Coronary artery (tissue), 2 donors: ENCODE data around the gene GNAS-AS1.

Experiments
- DNase-seq: peaks from one replicate; pipeline ENCODE4 v3.0.0-alpha.2; 2017; ENCODE audit warnings: low spot score
- H3K27ac ChIP-seq, 2 donors: fragments of 200-600 bp; sonication (generic); one replicate each; pipeline ENCODE4 v1.5.1; 2016 to 2019
- H3K4me3 ChIP-seq: fragments of 200-600 bp; sonication (generic); 2 replicates; pipeline ENCODE4 v1.5.1; 2016; ENCODE audit warnings: mild to moderate bottlenecking, moderate library complexity
- CTCF ChIP-seq: fragments of 200-600 bp; sonication (generic); IDR thresholded peaks from one replicate; pipeline ENCODE4 v1.5.1; 2019; ENCODE audit warnings: antibody characterized with exemption

Gene GNAS-AS1

GRCh38 chr20:58886546-58886945 is 35.8 kb upstream of the GNAS-AS1 start:
- TF ChIP-seq CTCF, result no peak

GRCh38 chr20:58884966-58885365 is 34.3 kb upstream of the GNAS-AS1 start:
- H3K27ac ChIP-seq, result no peak overlapping the region
- no peak for DNase-seq
- H3K4me3 ChIP-seq, result no peak overlapping the region
- TF ChIP-seq CTCF, result no peak

More at GRCh38 chr20:58886546-58886945, 35.8 kb upstream of the GNAS-AS1 start:
- DNase-seq, result no peak
- Histone ChIP-seq H3K27ac (no peak overlapping the region), H3K4me3 (no peak overlapping the region)

- Histone ChIP-seq H3K27ac (no peak overlapping the region), H3K4me3 (no peak overlapping the region)
- no peak for DNase-seq
- no peak for TF ChIP-seq CTCF
Observed at GRCh38 chr20:58883241-58883691, 32.6 kb upstream of the GNAS-AS1 start.

GRCh38 chr20:58882704-58883089 is 32.0 kb upstream of the GNAS-AS1 start:
- no peak overlapping the region for H3K27ac ChIP-seq
- TF ChIP-seq CTCF, result no peak
- no peak for DNase-seq
- no peak overlapping the region for H3K4me3 ChIP-seq

GRCh38 chr20:58880994-58881752 is 30.5 kb upstream of the GNAS-AS1 start:
- Histone ChIP-seq H3K27ac (no peak overlapping the region), H3K4me3 (no peak overlapping the region)
- DNase-seq, result no peak
- TF ChIP-seq CTCF, result no peak

- H3K4me3 ChIP-seq, result no peak overlapping the region
- no peak overlapping the region for H3K27ac ChIP-seq
- no peak for DNase-seq
- TF ChIP-seq CTCF, result no peak
Observed at GRCh38 chr20:58880441-58880840, 29.7 kb upstream of the GNAS-AS1 start.

GRCh38 chr20:58878399-58878798 is 27.7 kb upstream of the GNAS-AS1 start:
- no peak for DNase-seq
- H3K27ac ChIP-seq, result no peak overlapping the region
- TF ChIP-seq CTCF, result no peak
- no peak overlapping the region for H3K4me3 ChIP-seq
